T-helper 22 cell (primary cell): ENCODE results near the gene TSPO.
A peak's percentile ranks its signal among the peaks of the same experiment; 100 is the strongest.

Experiments used
- DNase-seq: peaks from one replicate; pipeline ENCODE4 v3.0.0-alpha.2; 2020; ENCODE audit warnings: low read depth

The TSPO gene

GRCh38 chr22:43179146-43179910 is 28.0 kb downstream of the TSPO start:
- no peak for DNase-seq

DNA sequence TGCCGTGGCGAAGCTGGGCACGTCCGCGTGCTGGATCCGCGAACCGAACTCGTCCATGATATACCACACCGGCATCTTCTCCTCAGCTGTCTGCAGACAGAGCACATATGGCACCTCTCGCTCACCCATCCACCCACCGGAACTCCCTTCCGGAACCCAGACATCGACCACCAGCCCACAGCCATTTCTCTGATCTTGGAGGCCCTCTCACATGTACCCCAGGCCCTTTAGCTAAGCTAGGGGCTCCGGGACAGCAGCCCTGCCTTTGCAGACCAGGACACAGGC is 28.5 kb downstream of the TSPO start:
- DNase-seq, result no peak

GRCh38 chr22:43180670-43181069 is 29.3 kb downstream of the TSPO start:
- no peak for DNase-seq

DNA sequence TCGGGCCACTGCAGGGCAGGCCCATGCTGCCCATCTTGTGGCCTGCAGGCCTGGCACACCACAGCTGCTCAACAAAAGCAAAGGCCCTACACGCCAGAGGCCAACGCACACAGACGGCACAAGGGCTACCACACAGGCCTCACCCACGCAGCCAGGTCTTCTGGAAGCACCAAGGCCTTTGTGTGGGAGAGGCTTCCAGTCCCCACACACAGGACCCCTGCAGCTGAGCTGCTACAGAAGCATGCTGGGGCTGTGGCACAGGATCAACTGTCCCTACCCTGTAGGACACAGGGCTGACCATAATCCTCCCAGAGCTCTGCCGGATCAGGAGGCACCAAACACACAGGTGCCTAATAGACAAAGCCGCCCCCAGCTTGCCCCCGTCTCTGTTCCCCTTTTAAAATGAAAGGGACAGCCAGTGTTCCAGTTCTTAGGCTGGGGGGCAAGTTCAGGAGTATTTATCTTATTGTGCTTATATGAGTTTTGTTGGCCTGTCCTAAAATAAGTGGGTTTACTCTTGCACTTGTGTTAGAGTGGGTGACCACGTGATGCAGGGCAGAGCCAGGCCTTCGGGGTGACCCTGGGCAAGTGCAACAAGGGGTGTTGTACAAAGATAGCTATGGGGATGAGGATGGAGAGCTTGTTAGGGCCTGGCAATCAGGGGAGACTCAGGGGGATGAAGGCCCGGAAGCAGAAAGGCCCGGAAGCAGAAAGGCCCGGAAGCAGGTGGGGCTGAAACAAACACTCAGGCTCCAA is 30.1 kb downstream of the TSPO start:
- no peak for DNase-seq

GRCh38 chr22:43182118-43182517 is 30.8 kb downstream of the TSPO start:
- no peak for DNase-seq

GRCh38 chr22:43182726-43183125 is 31.4 kb downstream of the TSPO start:
- no peak for DNase-seq

- DNase-seq, result no peak
Measured at GRCh38 chr22:43183496-43184277, 32.3 kb downstream of the TSPO start.

- DNase-seq, result no peak
Measured at GRCh38 chr22:43185860-43186261, 34.5 kb downstream of the TSPO start.

GRCh38 chr22:43186272-43187170 is 35.2 kb downstream of the TSPO start, which contains the start of gene TTLL12:
TSS of gene TTLL12 (minus strand) at chr22:43187134. CDS start at chr22:43187069, 65 bp downstream.
- DNase-seq, result peak; percentile 46

DNA sequence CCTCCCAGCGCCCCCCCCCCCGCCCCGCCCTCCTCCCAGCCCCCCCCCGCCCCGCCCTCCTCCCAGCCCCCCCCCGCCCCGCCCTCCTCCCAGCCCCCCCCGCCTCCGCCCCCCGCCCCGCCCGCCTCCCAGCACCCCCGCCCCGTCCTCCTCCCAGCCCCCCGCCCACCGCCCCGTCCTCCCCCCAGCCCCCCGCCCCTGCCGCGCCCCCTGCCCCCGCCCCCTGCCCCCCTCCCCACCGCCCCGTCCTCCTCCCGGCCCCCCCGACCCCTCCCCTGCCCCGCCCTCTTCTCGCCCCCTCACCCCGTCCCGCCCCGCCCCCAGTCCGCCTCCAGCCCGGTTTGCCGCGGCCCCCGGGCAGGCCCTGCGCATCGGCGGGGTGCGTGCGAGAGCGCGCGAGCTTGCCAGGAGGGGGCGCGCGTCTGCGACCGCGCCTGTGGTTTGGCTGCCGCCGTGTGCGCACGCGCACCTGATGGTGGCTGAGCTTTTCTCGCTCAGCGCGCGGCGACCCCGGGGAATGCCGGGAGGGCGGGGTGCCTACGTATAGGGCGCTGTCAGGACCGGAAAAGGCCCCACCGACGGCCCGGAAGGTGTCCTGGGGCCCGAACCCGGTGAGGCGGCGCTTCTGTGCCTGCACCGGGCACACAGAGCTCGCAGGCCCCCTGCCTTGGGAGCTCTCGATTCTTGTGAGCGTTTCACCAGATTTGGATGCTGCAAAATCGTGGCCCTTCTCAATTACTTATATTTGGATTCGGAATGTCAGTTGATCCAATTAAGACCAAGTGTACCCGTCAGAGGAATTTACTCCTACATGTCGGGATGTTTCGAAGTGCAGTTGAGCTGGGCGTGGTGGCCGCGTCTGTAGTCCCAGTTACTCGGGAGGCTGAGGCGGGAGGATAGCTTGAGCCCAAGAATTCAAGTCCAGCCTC is 36.1 kb downstream of the TSPO start:
- peak; percentile 90 for DNase-seq

DNA sequence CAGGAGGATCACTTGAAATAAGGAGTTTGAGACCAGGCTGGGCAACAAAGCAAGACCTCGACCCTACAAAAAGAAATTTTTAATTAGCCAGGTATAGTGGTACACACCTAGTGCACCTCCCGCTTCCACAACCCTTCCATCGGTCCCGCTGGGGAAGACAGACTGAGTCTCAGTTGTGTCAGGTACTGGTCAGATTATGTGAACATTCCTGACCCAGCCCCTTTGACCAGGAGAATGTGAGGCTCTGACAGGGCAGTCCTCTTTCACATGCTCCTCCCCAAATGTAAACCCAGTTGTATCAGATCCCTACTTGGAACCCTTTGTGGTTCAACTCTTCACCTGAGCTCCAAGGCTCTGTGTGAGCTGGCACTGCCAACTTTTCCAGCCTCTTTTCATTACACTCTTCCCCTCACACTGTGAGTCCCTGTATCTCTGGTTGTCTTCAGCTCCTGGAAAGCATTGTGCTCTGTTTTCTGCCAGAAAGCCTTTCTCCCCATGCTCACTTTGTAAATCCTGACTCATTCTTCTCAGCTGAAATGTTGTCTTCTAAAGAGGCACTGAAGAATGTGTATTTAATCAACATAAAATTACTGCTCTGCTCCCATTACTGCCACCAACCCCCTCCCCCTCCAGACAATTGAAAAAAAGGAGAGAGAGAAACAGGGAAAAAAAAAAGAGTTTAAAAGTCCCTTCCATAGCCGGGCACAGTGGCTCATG is 37.6 kb downstream of the TSPO start:
- DNase-seq, result no peak

DNA sequence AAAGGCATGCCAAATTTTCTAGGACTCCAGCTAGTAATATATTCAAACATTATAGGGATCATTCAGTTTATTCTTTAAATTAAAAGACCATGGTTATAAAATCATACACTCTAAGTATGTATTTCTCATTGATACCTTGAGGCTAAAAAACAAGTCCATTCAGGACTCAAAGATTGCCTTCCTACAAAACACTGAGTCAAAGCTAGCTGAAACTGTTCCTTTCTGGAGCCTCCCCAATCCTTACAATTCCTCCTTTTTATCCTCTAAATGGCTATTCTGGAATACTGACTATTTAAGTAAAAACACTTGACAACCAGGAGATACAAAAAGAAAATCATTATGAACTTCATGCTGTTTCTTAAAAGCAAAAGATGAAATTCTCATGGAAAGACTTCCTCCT is 40.5 kb downstream of the TSPO start:
- no peak for DNase-seq

DNA sequence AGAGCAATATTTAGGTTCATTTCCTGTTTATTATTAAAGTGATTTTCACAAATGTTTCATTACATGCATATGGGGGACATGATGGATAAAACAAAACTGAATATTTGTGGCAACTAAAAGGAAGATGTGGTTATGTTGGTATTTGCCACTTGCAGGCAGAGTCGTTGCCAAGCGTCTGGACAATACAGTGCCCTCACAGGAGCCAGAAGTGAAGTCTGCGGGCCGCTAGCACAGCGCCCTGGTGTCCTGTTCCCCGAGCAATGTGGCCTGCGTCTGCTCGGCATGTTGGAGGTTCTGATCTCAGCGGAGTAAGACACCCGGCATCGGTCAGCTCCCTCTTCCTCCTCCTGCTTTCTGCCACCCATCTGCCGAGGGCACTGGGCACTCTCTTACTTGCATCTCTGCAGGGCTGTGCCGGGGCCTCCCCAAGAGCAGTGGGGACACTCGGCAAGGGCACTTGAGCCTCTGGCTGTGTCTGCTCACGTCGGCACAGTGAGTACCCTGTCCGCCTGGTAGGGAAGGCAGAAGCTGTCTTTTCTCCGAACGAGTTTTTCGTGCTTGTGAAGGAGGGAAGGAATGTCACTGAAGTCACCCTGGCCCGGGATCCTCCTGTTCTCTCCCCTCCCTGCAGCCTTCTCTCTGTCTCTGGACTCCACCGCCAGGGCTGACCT is 46.0 kb downstream of the TSPO start:
- DNase-seq, result no peak

DNA sequence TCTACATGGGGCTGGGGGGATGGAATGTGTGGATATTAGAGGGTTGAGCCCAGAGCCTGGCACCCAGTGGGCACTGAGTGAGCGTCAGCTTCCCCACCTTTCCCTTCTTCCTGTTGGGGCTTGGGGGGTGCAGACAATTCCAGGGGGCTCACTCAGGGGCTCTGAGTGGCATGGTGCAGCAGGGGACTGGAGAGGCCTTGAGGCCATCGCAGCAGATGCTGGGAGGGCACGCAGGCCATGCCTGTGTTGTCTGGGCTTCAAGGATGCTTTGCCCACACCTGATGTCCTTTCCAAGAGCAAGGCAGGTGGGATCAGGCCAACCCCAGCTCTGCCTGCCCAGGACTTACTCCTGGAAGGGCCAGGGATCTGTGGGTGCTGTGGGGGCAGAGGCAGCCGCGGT is 46.8 kb downstream of the TSPO start:
- DNase-seq, result no peak

- DNase-seq, result no peak
Measured at GRCh38 chr22:43198936-43199335, 47.6 kb downstream of the TSPO start.

- no peak for DNase-seq
Measured at GRCh38 chr22:43199541-43199940, 48.2 kb downstream of the TSPO start.

- DNase-seq, result no peak
Measured at GRCh38 chr22:43200031-43200430, 48.7 kb downstream of the TSPO start.

GRCh38 chr22:43200555-43200954 is 49.2 kb downstream of the TSPO start:
- no peak for DNase-seq

DNA sequence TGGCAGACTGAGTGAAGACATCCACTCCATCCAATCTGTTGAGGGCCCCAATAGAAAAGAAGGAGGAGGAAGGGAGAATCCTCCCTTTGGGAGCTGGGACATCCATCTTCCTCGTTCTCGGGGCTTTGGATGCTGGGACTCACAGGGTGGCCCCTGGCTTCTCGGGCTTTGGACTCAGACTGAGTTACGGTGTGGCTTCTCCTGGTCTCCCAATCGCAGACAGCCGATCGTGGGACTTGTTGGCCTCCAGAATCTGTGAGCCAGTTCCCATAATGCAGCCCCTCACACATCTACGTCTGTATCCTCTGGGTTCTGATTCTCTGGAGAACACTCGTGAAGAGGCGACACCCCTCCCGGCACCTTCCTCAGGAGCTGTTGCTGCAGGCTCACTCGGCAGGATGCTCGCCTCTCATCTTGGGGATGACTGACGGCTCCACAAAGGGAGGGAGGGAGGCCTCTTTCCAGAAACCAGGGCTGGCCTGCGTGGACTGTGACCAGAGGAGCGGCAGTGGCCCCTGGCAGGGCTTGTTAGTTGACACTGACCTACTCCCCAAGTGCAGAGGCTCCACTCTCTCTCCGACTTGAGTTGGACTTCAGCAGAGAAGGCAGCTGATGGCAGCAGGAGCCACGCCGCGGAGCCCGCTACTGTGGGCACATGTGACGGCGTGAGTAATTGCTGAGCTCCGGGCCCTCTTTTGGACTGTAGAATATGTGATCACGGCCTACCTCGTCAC is 50.3 kb downstream of the TSPO start:
- no peak for DNase-seq
